DND-41 (cell line): ENCODE results near the gene FGF18.
"Not testable (repeated sequence)": the region's sequence is repeated elsewhere in the genome, so short reads cannot be mapped to it uniquely, and the experiment has no call there.

Experiments used
- ATAC-seq: fragments of 200-7000 bp; cut with Tn5 transposase; 3 replicates; pipeline ENCODE4 v1.9.1; 2021; ENCODE audit warnings: low read depth; ENCODE audit not compliant: insufficient read depth
- DNase-seq: peaks from one replicate; pipeline ENCODE4 v3.0.0-alpha.2; 2020
- H2AFZ ChIP-seq: 2 replicates; pipeline ENCODE4 v1.6.0; 2012; ENCODE audit warnings: low read depth, low read length
- H3K27ac ChIP-seq: 2 replicates; pipeline ENCODE4 v1.5.1; 2012; ENCODE audit warnings: low read length, inconsistent platforms
- H3K27me3 ChIP-seq: fragments of 200-600 bp; sonication (generic); 2 replicates; pipeline ENCODE4 v1.6.0; 2012; ENCODE audit warnings: low read length, mild to moderate bottlenecking, inconsistent platforms; ENCODE audit not compliant: insufficient read depth, poor library complexity
- H3K36me3 ChIP-seq: 2 replicates; pipeline ENCODE4 v1.5.1; 2012; ENCODE audit warnings: low read length, inconsistent platforms; ENCODE audit not compliant: insufficient read depth
- H3K4me1 ChIP-seq: 2 replicates; pipeline ENCODE4 v1.5.1; 2012; ENCODE audit warnings: mild to moderate bottlenecking, low read length; ENCODE audit not compliant: insufficient read depth
- H3K4me2 ChIP-seq: 2 replicates; pipeline ENCODE4 v1.6.0; 2012; ENCODE audit warnings: mild to moderate bottlenecking, moderate library complexity, low read length, inconsistent platforms; ENCODE audit not compliant: insufficient read depth
- H3K4me3 ChIP-seq, 2 experiments: fragments of 200-600 bp in 1 of 2; shearing (Covaris generic) in 1 of 2; 2 replicates each; pipeline ENCODE4 v1.5.1; 2012 to 2016; ENCODE audit warnings: inconsistent platforms in 2 of 2, low read length in 2 of 2, mild to moderate bottlenecking in 2 of 2, low read depth in 1 of 2, moderate library complexity in 1 of 2
- H3K79me2 ChIP-seq: 2 replicates; pipeline ENCODE4 v1.6.0; 2012; ENCODE audit warnings: low read length, inconsistent platforms; ENCODE audit not compliant: insufficient read depth
- H3K9ac ChIP-seq: 2 replicates; pipeline ENCODE4 v1.6.0; 2012; ENCODE audit warnings: low read depth, mild to moderate bottlenecking, inconsistent platforms, low read length, moderate library complexity
- H3K9me3 ChIP-seq: 2 replicates; pipeline ENCODE4 v1.5.1; 2012; ENCODE audit warnings: low read length, moderate library complexity, mild to moderate bottlenecking, inconsistent platforms; ENCODE audit not compliant: insufficient read depth, severe bottlenecking
- H4K20me1 ChIP-seq: 2 replicates; pipeline ENCODE4 v1.6.0; 2012; ENCODE audit warnings: low read length; ENCODE audit not compliant: insufficient read depth
- EZH2 ChIP-seq: IDR thresholded peaks from 3 replicates; pipeline ENCODE4 v1.6.1; 2012; ENCODE audit warnings: borderline replicate concordance, low read depth, mild to moderate bottlenecking, moderate library complexity, low read length, inconsistent platforms; ENCODE audit not compliant: severe bottlenecking
- TF ChIP-seq, protein P1 (sequence below): IDR thresholded peaks from 2 replicates; pipeline ENCODE4 v1.5.1; 2012; ENCODE audit warnings: borderline replicate concordance, low read length, moderate library complexity, mild to moderate bottlenecking; ENCODE audit not compliant: poor library complexity, severe bottlenecking; ENCODE audit errors: extremely low read depth

Gene FGF18

GRCh38 chr5:171391996-171392577, 27.4 kb upstream of the FGF18 start:
- ATAC-seq (no peak), DNase-seq (no peak)
- Histone ChIP-seq H4K20me1 (peaks cover 93% of the 10 kb centered on the region), H2AFZ (no peak overlapping the region), H3K4me2 (peak overlapping the region; percentile 74; the same call in 1 of the 2 replicates), H3K27me3 (no peaks in the 10 kb centered on the region), H3K4me3 (peak overlapping the region in 1 of 2 experiments; percentile 91; a peak in 1 of 4 replicates), H3K27ac (no peak overlapping the region), H3K9ac (0 out of 2 replicates have a peak overlapping the region, but pooled peaks have one; percentile 0), H3K79me2 (peaks cover 96% of the 10 kb centered on the region), H3K36me3 (peaks cover 92% of the 10 kb centered on the region), H3K9me3 (no peaks in the 10 kb centered on the region), H3K4me1 (peaks cover 66% of the 10 kb centered on the region)
- TF ChIP-seq EZH2 = no peak
- TF ChIP-seq, protein P1, sequence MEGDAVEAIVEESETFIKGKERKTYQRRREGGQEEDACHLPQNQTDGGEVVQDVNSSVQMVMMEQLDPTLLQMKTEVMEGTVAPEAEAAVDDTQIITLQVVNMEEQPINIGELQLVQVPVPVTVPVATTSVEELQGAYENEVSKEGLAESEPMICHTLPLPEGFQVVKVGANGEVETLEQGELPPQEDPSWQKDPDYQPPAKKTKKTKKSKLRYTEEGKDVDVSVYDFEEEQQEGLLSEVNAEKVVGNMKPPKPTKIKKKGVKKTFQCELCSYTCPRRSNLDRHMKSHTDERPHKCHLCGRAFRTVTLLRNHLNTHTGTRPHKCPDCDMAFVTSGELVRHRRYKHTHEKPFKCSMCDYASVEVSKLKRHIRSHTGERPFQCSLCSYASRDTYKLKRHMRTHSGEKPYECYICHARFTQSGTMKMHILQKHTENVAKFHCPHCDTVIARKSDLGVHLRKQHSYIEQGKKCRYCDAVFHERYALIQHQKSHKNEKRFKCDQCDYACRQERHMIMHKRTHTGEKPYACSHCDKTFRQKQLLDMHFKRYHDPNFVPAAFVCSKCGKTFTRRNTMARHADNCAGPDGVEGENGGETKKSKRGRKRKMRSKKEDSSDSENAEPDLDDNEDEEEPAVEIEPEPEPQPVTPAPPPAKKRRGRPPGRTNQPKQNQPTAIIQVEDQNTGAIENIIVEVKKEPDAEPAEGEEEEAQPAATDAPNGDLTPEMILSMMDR = no peak

GRCh38 chr5:171392585-171393159, 26.8 kb upstream of the FGF18 start:
- Histone ChIP-seq H3K9me3 (no peaks in the 10 kb centered on the region), H3K79me2 (peaks cover 100% of the 10 kb centered on the region), H4K20me1 (peaks cover 98% of the 10 kb centered on the region), H3K9ac (no peak overlapping the region), H2AFZ (no peak overlapping the region), H3K27ac (no peak overlapping the region), H3K36me3 (peaks cover 98% of the 10 kb centered on the region), H3K4me2 (peak overlapping the region; percentile 74; the same call in 1 of the 2 replicates), H3K4me3 (peak overlapping the region in 1 of 2 experiments; percentile 26; a peak in 1 of 4 replicates), H3K4me1 (peaks cover 66% of the 10 kb centered on the region), H3K27me3 (no peaks in the 10 kb centered on the region)
- ATAC-seq = no peak
- TF ChIP-seq EZH2 = no peak
- TF ChIP-seq, protein P1 = no peak
- DNase-seq = no peak

GRCh38 chr5:171395042-171395441, 24.4 kb upstream of the FGF18 start:
- H3K79me2 ChIP-seq = peaks cover 100% of the 10 kb centered on the region
- TF ChIP-seq, protein P1 = no peak
- TF ChIP-seq EZH2 = no peak
- no peaks in the 10 kb centered on the region for H3K27me3 ChIP-seq
- H3K4me2 ChIP-seq = peak overlapping the region; percentile 74; the same call in 1 of the 2 replicates
- no peak overlapping the region for H3K4me3 ChIP-seq
- no peak overlapping the region for H3K9ac ChIP-seq
- H3K9me3 ChIP-seq = no peaks in the 10 kb centered on the region
- H4K20me1 ChIP-seq = peaks cover 100% of the 10 kb centered on the region
- H2AFZ ChIP-seq = no peak overlapping the region
- no peak overlapping the region for H3K27ac ChIP-seq
- H3K4me1 ChIP-seq = peaks cover 51% of the 10 kb centered on the region
- peaks cover 100% of the 10 kb centered on the region for H3K36me3 ChIP-seq
- no peak for ATAC-seq
- no peak for DNase-seq

GRCh38 chr5:171396583-171396982, 22.9 kb upstream of the FGF18 start:
- Histone ChIP-seq H3K36me3 (peaks cover 100% of the 10 kb centered on the region), H4K20me1 (peaks cover 100% of the 10 kb centered on the region)
- not testable (repeated sequence) for ATAC-seq

More at GRCh38 chr5:171396583-171396982, 22.9 kb upstream of the FGF18 start:
- Histone ChIP-seq H3K4me1 (peaks cover 39% of the 10 kb centered on the region), H3K79me2 (peaks cover 100% of the 10 kb centered on the region), H3K4me2 (peak overlapping the region; percentile 74; the same call in 1 of the 2 replicates)
- H3K27ac ChIP-seq, H3K9ac ChIP-seq, H3K4me3 ChIP-seq, H2AFZ ChIP-seq, H3K9me3 ChIP-seq, DNase-seq, H3K27me3 ChIP-seq: not testable (repeated sequence)
